Uterus (tissue), 4 donors: Measurements from ENCODE around the gene GSS. TPM values are rescaled to one million over a fixed set of nuclear protein-coding genes. Genes with fewer than 3 reads are reported as not detected.

Experiments used
- DNase-seq, 2 donors: peaks; one replicate each; pipeline ENCODE4 v3.0.0-alpha.2; 2019 to 2020
- H3K27ac ChIP-seq, 2 donors: fragments of 200-600 bp; sonication (generic); 1 replicate in 1 of 2; 2 replicates in 1 of 2; pipeline ENCODE4 v1.5.1; 2016 to 2018
- H3K27me3 ChIP-seq, 2 donors: fragments of 200-600 bp; sonication (generic); one replicate each; pipeline ENCODE4 v1.5.1; 2018 to 2019; ENCODE audit warnings: control low read depth in 1 of 2
- H3K36me3 ChIP-seq, 2 donors: fragments of 200-600 bp; sonication (generic); one replicate each; pipeline ENCODE4 v1.5.1; 2019; ENCODE audit warnings: control low read depth in 1 of 2
- H3K4me1 ChIP-seq, 2 donors: fragments of 200-600 bp; sonication (generic); one replicate each; pipeline ENCODE4 v1.5.1; 2018 to 2019; ENCODE audit warnings: control low read depth in 1 of 2
- H3K4me3 ChIP-seq, 2 donors: fragments of 200-600 bp; sonication (generic); 1 replicate in 1 of 2; 2 replicates in 1 of 2; pipeline ENCODE4 v1.5.1; 2018 to 2019; ENCODE audit warnings: mild to moderate bottlenecking in 1 of 2
- H3K9me3 ChIP-seq, 2 donors: fragments of 200-600 bp; sonication (generic); one replicate each; pipeline ENCODE4 v1.5.1; 2019; ENCODE audit warnings: control low read depth in 1 of 2
- CTCF ChIP-seq, 4 experiments: fragments of 200-600 bp in 2 of 4; fragments of 450-650 bp in 2 of 4; sonication (generic) in 2 of 4; IDR thresholded peaks; one replicate each; pipeline ENCODE4 v1.5.1; 2016 to 2019; ENCODE audit warnings: antibody characterized with exemption in 4 of 4, mild to moderate bottlenecking in 2 of 4, moderate library complexity in 1 of 4
- POLR2A ChIP-seq, 2 donors: fragments of 450-650 bp; IDR thresholded peaks; one replicate each; pipeline ENCODE4 v1.6.1; 2016; ENCODE audit warnings: antibody characterized with exemption in 2 of 2, mild to moderate bottlenecking in 1 of 2, moderate library complexity in 1 of 2
- intact Hi-C: fragments of 100-400 bp; cut with DNase I; formaldehyde crosslinking; loops from one replicate; pipeline ENCODE4 v1.15.1; 2023; ENCODE audit warnings: low total_unique reads
- total RNA-seq, 4 donors: library from RNA; depleted of rRNA in 3 of 4; stranded (reverse); fragments of >200 nt in 3 of 4; gene quantifications; one replicate each; pipeline versions ENCODE4 v1.1.0 to v1.2.4, GENCODE V29; 2014 to 2023
- donor health status: DM: yes; HTN: yes; CAD: no.

Gene GSS
- total RNA-seq, 4 donors from 2014 or later = 3.8 to 47.2 (median 16.5) TPM

DNA sequence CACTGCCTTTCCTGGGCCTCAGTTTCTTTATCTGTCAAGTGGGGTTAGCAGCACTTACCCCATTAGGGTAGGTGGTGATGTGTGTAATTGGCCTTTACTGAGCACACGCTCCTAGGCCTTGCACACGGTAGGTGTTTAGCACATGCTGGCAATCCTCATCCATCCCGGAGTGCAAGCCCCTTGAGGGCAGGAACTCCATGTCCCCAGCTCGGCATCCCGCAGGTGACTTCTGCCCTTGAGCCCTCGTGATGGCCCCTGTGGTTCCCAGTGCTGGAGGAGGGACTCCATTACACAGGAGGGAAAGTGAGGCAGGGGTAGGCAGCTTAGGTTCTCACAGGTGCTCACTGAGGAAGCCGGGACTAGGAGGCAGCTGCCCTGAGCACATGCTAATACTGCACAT is 40.1 kb upstream of the GSS start:
- no peak overlapping the region for H3K4me3 ChIP-seq
- intact Hi-C loops = no loop called here
- H3K4me1 ChIP-seq = no peaks in the 10 kb centered on the region
- no peaks in the 10 kb centered on the region for H3K9me3 ChIP-seq
- no peak for DNase-seq
- H3K27me3 ChIP-seq = no peaks in the 10 kb centered on the region
- TF ChIP-seq CTCF (IDR thresholded peaks at IDR 0.05) (no peak), POLR2A (IDR thresholded peaks at IDR 0.05) (no peak)
- H3K27ac ChIP-seq = no peak overlapping the region
- H3K36me3 ChIP-seq = no peaks in the 10 kb centered on the region

GRCh38 chr20:34995192-34995591 is 39.6 kb upstream of the GSS start:
- no peak overlapping the region for H3K27ac ChIP-seq
- TF ChIP-seq CTCF (IDR thresholded peaks at IDR 0.05) (no peak), POLR2A (IDR thresholded peaks at IDR 0.05) (no peak)
- no peak for DNase-seq
- no peaks in the 10 kb centered on the region for H3K9me3 ChIP-seq
- no peaks in the 10 kb centered on the region for H3K27me3 ChIP-seq
- H3K4me1 ChIP-seq = no peaks in the 10 kb centered on the region
- intact Hi-C loops = no loop called here
- no peaks in the 10 kb centered on the region for H3K36me3 ChIP-seq
- no peak overlapping the region for H3K4me3 ChIP-seq

DNA sequence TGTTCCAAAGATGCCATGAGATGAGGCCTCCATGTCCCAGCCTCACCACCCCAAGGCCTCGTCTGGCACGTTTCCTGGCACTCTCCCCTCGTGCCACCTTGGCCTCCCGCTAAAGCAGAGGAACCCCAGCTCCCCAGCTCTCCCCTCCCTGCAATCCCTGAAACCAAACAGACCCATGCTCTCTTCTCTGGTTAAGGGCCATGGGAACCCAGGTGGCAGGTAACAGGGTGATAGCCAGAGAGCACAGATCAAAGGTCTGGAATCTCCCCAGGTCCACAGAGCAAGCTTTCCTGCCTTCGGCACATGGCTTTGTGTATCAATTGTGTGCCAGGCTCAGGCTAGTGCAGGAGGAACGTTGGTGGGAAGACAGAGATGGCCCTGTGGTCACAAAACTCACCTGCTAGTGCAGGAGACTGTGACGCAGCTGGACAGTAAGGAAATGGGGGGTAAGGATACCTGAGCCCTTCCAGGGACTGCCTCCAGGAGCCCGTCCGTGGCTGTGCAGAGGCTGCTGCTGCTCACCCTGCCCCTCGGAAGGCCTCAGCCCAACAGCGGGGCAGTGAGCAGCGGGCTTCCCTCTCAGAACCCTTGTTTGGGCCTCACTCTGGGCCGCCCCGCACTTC is 39.0 kb upstream of the GSS start:
- TF ChIP-seq POLR2A (IDR thresholded peaks at IDR 0.05) (no peak), CTCF (IDR thresholded peaks at IDR 0.05) (no peak)
- Histone ChIP-seq H3K27me3 (no peaks in the 10 kb centered on the region), H3K36me3 (no peaks in the 10 kb centered on the region), H3K27ac (no peak overlapping the region), H3K4me3 (no peak overlapping the region), H3K9me3 (no peaks in the 10 kb centered on the region), H3K4me1 (no peaks in the 10 kb centered on the region)
- intact Hi-C loops = no loop called here
- DNase-seq = no peak

GRCh38 chr20:34993941-34994508 is 38.4 kb upstream of the GSS start:
- intact Hi-C loops = no loop called here
- Histone ChIP-seq H3K9me3 (no peaks in the 10 kb centered on the region), H3K4me3 (no peak overlapping the region), H3K27me3 (no peaks in the 10 kb centered on the region), H3K4me1 (no peaks in the 10 kb centered on the region), H3K36me3 (no peaks in the 10 kb centered on the region), H3K27ac (no peak overlapping the region)
- no peak for DNase-seq
- TF ChIP-seq POLR2A (IDR thresholded peaks at IDR 0.05) = no peak
- TF ChIP-seq CTCF (IDR thresholded peaks at IDR 0.05) = no peak

DNA sequence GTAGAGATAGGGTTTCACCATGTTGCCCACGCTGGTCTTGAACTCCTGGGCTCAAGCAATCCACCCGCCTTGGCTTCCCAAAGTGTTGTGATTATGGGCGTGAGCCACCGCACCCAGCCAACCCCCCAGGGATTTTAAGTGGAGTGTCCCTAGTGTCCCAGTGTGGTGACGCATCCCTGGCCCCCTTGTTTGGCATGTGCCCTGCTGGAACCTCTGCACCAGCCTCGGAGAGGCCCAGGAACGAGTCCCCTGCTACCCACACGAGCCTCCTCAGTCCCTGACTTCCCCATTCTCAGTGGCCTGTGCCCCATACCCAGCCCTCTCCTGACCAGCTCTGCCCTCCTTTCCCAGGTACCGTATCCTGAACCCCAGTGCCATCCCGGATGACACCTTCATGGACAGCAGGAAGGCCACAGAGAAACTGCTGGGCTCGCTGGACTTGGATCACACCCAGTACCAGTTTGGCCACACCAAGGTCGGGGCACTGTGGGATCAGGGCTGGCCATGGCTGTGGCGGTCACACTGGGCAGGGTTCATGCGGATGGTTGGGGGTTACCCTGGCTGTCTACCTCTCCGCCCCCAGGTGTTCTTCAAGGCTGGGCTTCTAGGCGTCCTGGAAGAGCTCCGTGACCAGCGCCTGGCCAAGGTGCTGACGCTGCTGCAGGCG is 37.3 kb upstream of the GSS start:
- H3K4me3 ChIP-seq = no peak overlapping the region
- no peaks in the 10 kb centered on the region for H3K27me3 ChIP-seq
- DNase-seq = no peak
- no peaks in the 10 kb centered on the region for H3K4me1 ChIP-seq
- no peaks in the 10 kb centered on the region for H3K9me3 ChIP-seq
- no peak overlapping the region for H3K27ac ChIP-seq
- TF ChIP-seq POLR2A (IDR thresholded peaks at IDR 0.05) (no peak), CTCF (IDR thresholded peaks at IDR 0.05) (no peak)
- intact Hi-C loops = no loop called here
- H3K36me3 ChIP-seq = no peaks in the 10 kb centered on the region
